Heart right ventricle (tissue), 16 donors: ENCODE results near the gene TNFRSF21. TPM values are rescaled to one million over a fixed set of nuclear protein-coding genes. Genes with fewer than 3 reads are reported as not detected.

Experiments used
- ATAC-seq, 8 donors: fragments of 200-7000 bp; cut with Tn5 transposase; one replicate each; pipeline ENCODE4 v1.9.1; 2020; ENCODE audit warnings: mild to moderate bottlenecking in 8 of 8, moderate library complexity in 8 of 8, moderate number of reproducible peaks in 1 of 8
- DNase-seq, 2 donors: peaks; one replicate each; pipeline ENCODE4 v3.0.0-alpha.2; 2020
- H3K27ac ChIP-seq, 10 donors: fragments of 200-600 bp; sonication (generic) in 2 of 10; one replicate each; pipeline versions ENCODE4 v1.5.0 to v1.8.0; 2020 to 2022; ENCODE audit warnings: mild to moderate bottlenecking in 3 of 10
- H3K27me3 ChIP-seq, 7 donors: fragments of 200-600 bp; one replicate each; pipeline ENCODE4 v1.8.0; 2021 to 2022; ENCODE audit warnings: mild to moderate bottlenecking in 2 of 7
- H3K36me3 ChIP-seq, 9 donors: fragments of 200-600 bp; sonication (generic) in 1 of 9; one replicate each; pipeline versions ENCODE4 v1.5.0 to v1.8.0; 2020 to 2022; ENCODE audit warnings: mild to moderate bottlenecking in 2 of 9
- H3K4me1 ChIP-seq, 9 donors: fragments of 200-600 bp; sonication (generic) in 1 of 9; one replicate each; pipeline versions ENCODE4 v1.5.0 to v1.8.0; 2020 to 2022; ENCODE audit warnings: mild to moderate bottlenecking in 4 of 9
- H3K4me3 ChIP-seq, 10 donors: fragments of 200-600 bp; sonication (generic) in 2 of 10; one replicate each; pipeline versions ENCODE4 v1.5.0 to v1.8.0; 2020 to 2022; ENCODE audit warnings: mild to moderate bottlenecking in 7 of 10, moderate library complexity in 2 of 10
- H3K9me3 ChIP-seq, 11 donors: fragments of 200-600 bp in 10 of 11; sonication (generic) in 2 of 11; one replicate each; pipeline versions ENCODE4 v1.5.0 to v1.8.0; 2013 to 2022; ENCODE audit warnings: mild to moderate bottlenecking in 2 of 11, control low read depth in 1 of 11, moderate library complexity in 1 of 11
- CTCF ChIP-seq, 9 donors: fragments of 200-600 bp; sonication (generic) in 2 of 9; IDR thresholded peaks; one replicate each; pipeline versions ENCODE4 v1.5.0 to v1.8.0; 2021 to 2022; ENCODE audit warnings: antibody characterized with exemption in 9 of 9, mild to moderate bottlenecking in 5 of 9, moderate library complexity in 1 of 9
- WGBS, 2 donors: extraction: QIAGEN DNeasy Blood & Tissue Kit; methylation state at CpG; one replicate each; pipeline ENCODE4 v1.1.7; 2013; ENCODE audit warnings: inconsistent platforms in 1 of 2; 5-methylcytosine and 5-hydroxymethylcytosine counted together
- intact Hi-C, 10 donors: fragments of 100-400 bp; cut with DNase I; formaldehyde crosslinking; loops; one replicate each; pipeline versions ENCODE4 v1.11.1 to v1.14.2; 2022
- polyA plus RNA-seq, 2 donors: library from polyadenylated mRNA; stranded (reverse); fragments of 200-250 nt; gene quantifications; one replicate each; pipeline ENCODE4 v1.2.3, GENCODE V29; 2013
- total RNA-seq, 10 donors: library from RNA; stranded (reverse); fragmentation: NEBNext Ultra II Directional in 3 of 10; extraction: Animal tissue kit (Norgen Biotek cat#: 25700) in 3 of 10; gene quantifications; one replicate each; pipeline versions ENCODE4 v1.2.1 to v1.2.4, GENCODE V29; 2021 to 2023
- donor health status: Arrhythmogenic right ventricular cardiomyopathy.
- donor health status: ischemic (EF 13 %, LVEDD 7.1; RV severe dilation, severe dysfunction).
- donor health status: healthy with polysubstance abuse.
- donor health status: DM: no; HTN: yes; CAD: no.
- donor health status: DM: no; HTN: no; CAD: no.
- donor health status: ischemic (EF 25% LVEDD 6.9; RV normal size, moderate dysfunction).
- donor health status: ischemic (EF 25% LVEDD 5.7; RV mildly dilated, moderate dysfunction).
- donor health status: healthy.
- donor health status: DM: yes; HTN: yes; CAD: no.
- donor health status: Ischemic cardiomyopathy.
- donor health status: ischemic (EF 35%, LVEDD 5.7; RV mildly dilated, moderate dysfunction).
- donor health status: nonischemic (EF 11% LVEDD 7.7; RV severe dilation, severe dysfunction).
- donor health status: DM: yes; HTN: yes; CAD: no.
- donor health status: PGD.
- donor health status: ischemic (EF 29% LVEDD 5.4; RV normal size, mild dysfunction).
- donor health status: nonischemic (EF 23%, LVEDD 6.1; RV moderate dilation, normal function).

The TNFRSF21 gene
- total and polyA plus RNA-seq, 12 donors = 3.8 to 12.8 (median 6.0) TPM

DNA sequence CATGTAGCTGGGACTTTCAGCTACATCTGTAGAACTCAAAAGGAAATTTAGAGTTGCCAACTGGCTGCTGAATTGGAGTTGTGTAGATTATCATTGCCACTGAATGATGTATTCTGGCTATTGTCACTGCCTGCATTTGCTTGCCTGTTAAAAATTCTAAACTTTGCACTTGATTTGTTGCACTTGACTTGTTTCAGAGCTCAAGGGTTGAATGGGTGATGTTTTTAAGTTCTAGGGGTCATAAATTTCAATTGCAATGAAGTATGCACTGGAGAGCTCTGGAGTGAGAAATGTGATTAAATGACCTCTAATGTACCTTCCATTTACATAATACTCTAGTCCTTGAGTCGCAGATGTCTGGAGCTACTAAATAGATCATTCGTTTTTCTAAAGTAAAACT, 102.4 kb downstream of the TNFRSF21 start:
- Histone ChIP-seq H3K4me3 (no peak overlapping the region), H3K9me3 (peaks cover 0 to 7% (median 0%) of the 10 kb centered on the region in 11 donors), H3K27me3 (no peaks in the 10 kb centered on the region), H3K4me1 (no peaks in the 10 kb centered on the region), H3K36me3 (no peaks in the 10 kb centered on the region), H3K27ac (no peak overlapping the region)
- WGBS, 2 donors = 86 to 93% methylated on average over 2 of the region's 2 CpGs
- no peak for TF ChIP-seq CTCF (IDR thresholded peaks at IDR 0.05)
- ATAC-seq = no peak
- DNase-seq = no peak
- intact Hi-C loops = no loop called here

- H3K27me3 ChIP-seq = no peaks in the 10 kb centered on the region
Measured at GRCh38 chr6:47206626-47207025, 103.1 kb downstream of the TNFRSF21 start.

DNA sequence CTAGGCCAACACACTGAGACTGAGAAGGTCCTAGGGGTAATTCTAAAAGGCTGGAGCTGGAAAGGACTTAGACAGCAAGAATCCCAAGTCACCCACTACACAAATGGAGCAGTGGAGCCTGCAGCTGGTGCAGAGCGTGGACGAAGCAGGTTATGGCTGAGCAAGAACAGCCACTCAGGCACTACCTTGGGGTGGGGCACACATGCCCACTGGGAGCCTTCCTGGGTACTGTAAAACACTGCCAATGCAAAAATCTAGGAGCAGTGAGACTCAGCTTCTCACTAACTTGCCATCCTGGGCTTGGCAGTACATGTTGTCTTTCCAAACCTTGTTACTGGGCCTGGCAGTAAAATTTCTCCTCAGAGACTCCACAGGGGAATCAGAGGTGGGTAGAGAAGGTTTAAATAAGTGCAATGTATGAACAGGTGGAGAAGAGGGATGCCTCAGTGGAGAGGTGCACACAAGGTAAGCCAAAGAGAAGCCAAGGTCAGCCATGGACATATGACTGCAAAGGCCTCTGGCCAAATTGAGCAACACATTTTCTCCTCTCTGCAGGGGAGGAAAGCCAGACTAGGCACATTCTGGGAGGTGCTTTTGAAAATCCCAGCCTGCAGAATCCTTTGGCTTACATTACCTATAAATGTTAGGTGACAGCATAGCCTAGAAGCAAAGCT, 105.6 kb downstream of the TNFRSF21 start:
- H3K27me3 ChIP-seq = no peaks in the 10 kb centered on the region
- no peaks in the 10 kb centered on the region for H3K36me3 ChIP-seq
- DNase-seq = no peak
- H3K9me3 ChIP-seq = no peaks in the 10 kb centered on the region
- H3K4me3 ChIP-seq = no peak overlapping the region
- H3K27ac ChIP-seq = no peak overlapping the region
- intact Hi-C loops = no loop called here
- H3K4me1 ChIP-seq = no peaks in the 10 kb centered on the region
- TF ChIP-seq CTCF (IDR thresholded peaks at IDR 0.05) = no peak
- peak in 1 of 8 donors; percentile 51 for ATAC-seq
- 50 to 69% methylated on average over 2 of the region's 2 CpGs for WGBS, 2 donors

More at GRCh38 chr6:47206626-47207025, 103.1 kb downstream of the TNFRSF21 start:
- no peaks in the 10 kb centered on the region for H3K4me1 ChIP-seq
- DNase-seq (no peak), ATAC-seq (peak in 1 of 8 donors; percentile 29)
- TF ChIP-seq CTCF (IDR thresholded peaks at IDR 0.05) = no peak
- H3K36me3 ChIP-seq = no peaks in the 10 kb centered on the region
- H3K27ac ChIP-seq = no peak overlapping the region
- intact Hi-C loops = no loop called here
- H3K4me3 ChIP-seq = no peak overlapping the region
- H3K9me3 ChIP-seq = peaks cover 0 to 2% (median 0%) of the 10 kb centered on the region in 11 donors

- WGBS, 2 donors = 72 to 86% methylated on average over 4 of the region's 4 CpGs
- H3K4me3 ChIP-seq = no peak overlapping the region
- ATAC-seq (no peak), DNase-seq (no peak)
- H3K27me3 ChIP-seq = no peaks in the 10 kb centered on the region
- intact Hi-C loops = no loop called here
- no peak overlapping the region for H3K27ac ChIP-seq
- no peak for TF ChIP-seq CTCF (IDR thresholded peaks at IDR 0.05)
- no peaks in the 10 kb centered on the region for H3K9me3 ChIP-seq
- no peaks in the 10 kb centered on the region for H3K4me1 ChIP-seq
- no peaks in the 10 kb centered on the region for H3K36me3 ChIP-seq
Measured at GRCh38 chr6:47203266-47203937, 106.3 kb downstream of the TNFRSF21 start.
